Astrocyte (in vitro differentiated cells and primary cell): ENCODE measurements around the gene IGSF21. TPM values are rescaled to one million over a fixed set of nuclear protein-coding genes. Genes with fewer than 3 reads are reported as not detected.

Experiments used
- DNase-seq: peaks from one replicate; pipeline ENCODE4 v3.0.0-alpha.2; 2010; ENCODE audit warnings: low read depth
- FAIRE-seq: peaks from 2 replicates; lab custom pipeline; 2011; peaks lifted over from hg19 to GRCh38; lab: Jason Lieb, UNC
- H2AFZ ChIP-seq: 2 replicates; pipeline ENCODE4 v1.6.0; 2012; ENCODE audit warnings: low read depth, low read length, inconsistent platforms
- H3K27ac ChIP-seq: 2 replicates; pipeline ENCODE4 v1.5.1; 2011; ENCODE audit warnings: low read depth, low read length, inconsistent platforms
- H3K27me3 ChIP-seq: 2 replicates; pipeline ENCODE4 v1.6.0; 2011; ENCODE audit warnings: low read length, inconsistent platforms; ENCODE audit not compliant: insufficient read depth
- H3K36me3 ChIP-seq: 2 replicates; pipeline ENCODE4 v1.5.1; 2011; ENCODE audit warnings: low read length, inconsistent platforms; ENCODE audit not compliant: insufficient read depth
- H3K4me1 ChIP-seq: 2 replicates; pipeline ENCODE4 v1.5.1; 2011; ENCODE audit warnings: low read length, inconsistent platforms; ENCODE audit not compliant: insufficient read depth
- H3K4me2 ChIP-seq: 2 replicates; pipeline ENCODE4 v1.6.0; 2012; ENCODE audit warnings: low read length, inconsistent platforms
- H3K4me3 ChIP-seq: 2 replicates; pipeline ENCODE4 v1.5.1; 2011; ENCODE audit warnings: low read depth, mild to moderate bottlenecking, low read length, inconsistent platforms; ENCODE audit not compliant: insufficient read depth
- H3K79me2 ChIP-seq: 2 replicates; pipeline ENCODE4 v1.6.0; 2012; ENCODE audit warnings: mild to moderate bottlenecking, low read length, inconsistent platforms; ENCODE audit not compliant: insufficient read depth
- H3K9ac ChIP-seq: 2 replicates; pipeline ENCODE4 v1.6.0; 2012; ENCODE audit warnings: mild to moderate bottlenecking, low read length, inconsistent platforms
- H3K9me3 ChIP-seq: 2 replicates; pipeline ENCODE4 v1.5.1; 2012; ENCODE audit warnings: low read depth, mild to moderate bottlenecking, low read length, inconsistent platforms; ENCODE audit not compliant: insufficient read depth
- H4K20me1 ChIP-seq: 2 replicates; pipeline ENCODE4 v1.6.0; 2012; ENCODE audit warnings: low read length, inconsistent platforms; ENCODE audit not compliant: insufficient read depth
- H3K27ac Mint-ChIP-seq: one replicate; pipeline ENCODE4 v1.8.0; 2021; ENCODE audit warnings: mild to moderate bottlenecking, mixed read lengths; ENCODE audit not compliant: unreplicated experiment
- H3K27me3 Mint-ChIP-seq: one replicate; pipeline ENCODE4 v1.8.0; 2021; ENCODE audit warnings: low read depth, mixed read lengths; ENCODE audit not compliant: unreplicated experiment
- H3K36me3 Mint-ChIP-seq: one replicate; pipeline ENCODE4 v1.8.0; 2021; ENCODE audit warnings: low read depth, mixed read lengths; ENCODE audit not compliant: unreplicated experiment
- H3K4me1 Mint-ChIP-seq: one replicate; pipeline ENCODE4 v1.8.0; 2021; ENCODE audit warnings: low read depth, mixed read lengths; ENCODE audit not compliant: unreplicated experiment
- H3K4me3 Mint-ChIP-seq: one replicate; pipeline ENCODE4 v1.8.0; 2021; ENCODE audit warnings: mild to moderate bottlenecking, moderate library complexity, mixed read lengths; ENCODE audit not compliant: unreplicated experiment
- H3K9me3 Mint-ChIP-seq: one replicate; pipeline ENCODE4 v1.8.0; 2021; ENCODE audit warnings: mild to moderate bottlenecking, mixed read lengths; ENCODE audit not compliant: unreplicated experiment
- EZH2 ChIP-seq: IDR thresholded peaks from 2 replicates; pipeline ENCODE4 v1.6.1; 2012; ENCODE audit warnings: mild to moderate bottlenecking, low read length, inconsistent platforms; ENCODE audit not compliant: insufficient read depth
- total RNA-seq: library from RNA; stranded (reverse); gene quantifications from 2 replicates; pipeline ENCODE4 v1.2.1, GENCODE V29; 2021
- TF ChIP-seq, protein P1 (sequence below): IDR thresholded peaks from 2 replicates; pipeline ENCODE4 v1.5.1; 2011; ENCODE audit warnings: low read depth, mild to moderate bottlenecking, inconsistent platforms, low read length, moderate library complexity; ENCODE audit not compliant: insufficient read depth

Gene IGSF21
- total RNA-seq, 1 donor from 2014 or later: not detected

DNA sequence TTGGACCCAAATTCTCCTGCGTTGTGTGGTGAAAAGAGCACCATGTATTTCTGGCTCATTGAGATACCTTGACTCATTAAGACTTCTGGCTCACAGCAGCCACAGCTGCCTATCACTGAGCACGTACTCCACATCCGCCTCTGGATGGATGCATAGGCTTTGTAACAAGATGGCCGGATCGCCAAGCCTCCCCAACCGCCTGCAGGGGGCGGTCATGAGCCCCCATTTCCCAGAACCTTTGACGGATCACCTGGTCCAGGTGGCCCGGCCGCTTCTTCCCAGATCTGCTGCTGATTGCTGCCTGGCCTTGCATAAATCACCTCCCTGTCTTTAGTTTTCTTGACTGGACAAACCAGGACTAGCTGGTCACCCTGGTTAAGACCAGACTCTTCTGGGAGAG, 216.6 kb downstream of the IGSF21 start:
- H3K9me3 Mint-ChIP-seq: no peaks in the 10 kb centered on the region
- H3K4me3 Mint-ChIP-seq: no peak overlapping the region
- no peak overlapping the region for H3K27ac Mint-ChIP-seq

DNA sequence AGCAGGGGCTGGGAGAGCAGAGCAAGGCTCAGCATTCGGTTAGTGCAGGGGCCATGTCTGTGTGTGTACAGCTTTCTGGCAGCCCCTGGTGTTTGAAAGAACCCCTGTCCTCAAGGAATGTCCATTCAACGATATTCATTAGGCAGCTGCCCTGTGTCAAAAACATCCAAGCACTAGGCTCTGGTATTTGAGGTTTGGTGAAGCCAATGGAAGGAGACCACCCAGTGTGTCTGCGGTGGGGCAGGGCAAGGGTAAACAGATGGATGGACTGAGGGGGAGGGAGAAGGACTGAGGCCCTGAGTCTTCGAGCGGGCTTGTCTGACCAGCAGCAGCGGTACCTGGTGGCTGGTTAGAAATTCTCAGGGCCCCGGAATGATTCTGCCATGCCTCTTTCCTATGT, 217.5 kb downstream of the IGSF21 start:
- Histone ChIP-seq H3K4me3 (no peak overlapping the region), H2AFZ (no peak overlapping the region), H3K27me3 (no peaks in the 10 kb centered on the region), H3K9me3 (peaks cover 4% of the 10 kb centered on the region), H3K27ac (no peak overlapping the region), H4K20me1 (no peaks in the 10 kb centered on the region), H3K36me3 (no peaks in the 10 kb centered on the region), H3K9ac (no peak overlapping the region), H3K4me2 (no peak overlapping the region), H3K79me2 (no peaks in the 10 kb centered on the region), H3K4me1 (no peaks in the 10 kb centered on the region)
- H3K4me3 Mint-ChIP-seq: no peak overlapping the region
- no peak for TF ChIP-seq EZH2
- TF ChIP-seq, protein P1, sequence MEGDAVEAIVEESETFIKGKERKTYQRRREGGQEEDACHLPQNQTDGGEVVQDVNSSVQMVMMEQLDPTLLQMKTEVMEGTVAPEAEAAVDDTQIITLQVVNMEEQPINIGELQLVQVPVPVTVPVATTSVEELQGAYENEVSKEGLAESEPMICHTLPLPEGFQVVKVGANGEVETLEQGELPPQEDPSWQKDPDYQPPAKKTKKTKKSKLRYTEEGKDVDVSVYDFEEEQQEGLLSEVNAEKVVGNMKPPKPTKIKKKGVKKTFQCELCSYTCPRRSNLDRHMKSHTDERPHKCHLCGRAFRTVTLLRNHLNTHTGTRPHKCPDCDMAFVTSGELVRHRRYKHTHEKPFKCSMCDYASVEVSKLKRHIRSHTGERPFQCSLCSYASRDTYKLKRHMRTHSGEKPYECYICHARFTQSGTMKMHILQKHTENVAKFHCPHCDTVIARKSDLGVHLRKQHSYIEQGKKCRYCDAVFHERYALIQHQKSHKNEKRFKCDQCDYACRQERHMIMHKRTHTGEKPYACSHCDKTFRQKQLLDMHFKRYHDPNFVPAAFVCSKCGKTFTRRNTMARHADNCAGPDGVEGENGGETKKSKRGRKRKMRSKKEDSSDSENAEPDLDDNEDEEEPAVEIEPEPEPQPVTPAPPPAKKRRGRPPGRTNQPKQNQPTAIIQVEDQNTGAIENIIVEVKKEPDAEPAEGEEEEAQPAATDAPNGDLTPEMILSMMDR: no peak
- no peaks in the 10 kb centered on the region for H3K9me3 Mint-ChIP-seq
- peaks cover 35% of the 10 kb centered on the region for H3K27me3 Mint-ChIP-seq
- FAIRE-seq (no peak), DNase-seq (no peak)
- no peaks in the 10 kb centered on the region for H3K36me3 Mint-ChIP-seq
- H3K27ac Mint-ChIP-seq: no peak overlapping the region
- no peaks in the 10 kb centered on the region for H3K4me1 Mint-ChIP-seq

More for the DNA sequence above, 216.6 kb downstream of the IGSF21 start:
- Histone ChIP-seq H3K9me3 (peaks cover 4% of the 10 kb centered on the region), H3K4me1 (no peaks in the 10 kb centered on the region), H2AFZ (no peak overlapping the region), H3K79me2 (no peaks in the 10 kb centered on the region), H4K20me1 (no peaks in the 10 kb centered on the region), H3K27ac (no peak overlapping the region), H3K27me3 (no peaks in the 10 kb centered on the region), H3K36me3 (no peaks in the 10 kb centered on the region), H3K4me2 (no peak overlapping the region), H3K9ac (no peak overlapping the region), H3K4me3 (no peak overlapping the region)
- Mint-ChIP-seq H3K36me3 (no peaks in the 10 kb centered on the region), H3K27me3 (peaks cover 35% of the 10 kb centered on the region), H3K4me1 (no peaks in the 10 kb centered on the region)
- TF ChIP-seq EZH2: no peak
- TF ChIP-seq, protein P1: no peak
- DNase-seq (no peak), FAIRE-seq (no peak)

GRCh38 chr1:18326211-18326897, 218.8 kb downstream of the IGSF21 start:
- Mint-ChIP-seq H3K4me1 (no peaks in the 10 kb centered on the region), H3K27ac (no peak overlapping the region), H3K27me3 (peaks cover 29% of the 10 kb centered on the region), H3K36me3 (no peaks in the 10 kb centered on the region), H3K9me3 (no peaks in the 10 kb centered on the region), H3K4me3 (no peak overlapping the region)
- Histone ChIP-seq H2AFZ (no peak overlapping the region), H3K4me2 (no peak overlapping the region), H3K36me3 (no peaks in the 10 kb centered on the region), H3K9ac (no peak overlapping the region), H3K27me3 (no peaks in the 10 kb centered on the region), H3K4me3 (no peak overlapping the region), H3K9me3 (no peaks in the 10 kb centered on the region), H3K79me2 (no peaks in the 10 kb centered on the region), H3K4me1 (no peaks in the 10 kb centered on the region), H4K20me1 (no peaks in the 10 kb centered on the region), H3K27ac (no peak overlapping the region)
- no peak for FAIRE-seq
- no peak for DNase-seq
- TF ChIP-seq, protein P1: no peak
- TF ChIP-seq EZH2: no peak
